Gastroesophageal sphincter (tissue), 4 donors: ENCODE results near the gene AR. TPM values are rescaled to one million over a fixed set of nuclear protein-coding genes. Genes with fewer than 3 reads are reported as not detected.

ENCODE experiments used
- ATAC-seq: fragments of 150-250 bp; one replicate; pipeline ENCODE4 v1.9.1; 2016; ENCODE audit warnings: mild to moderate bottlenecking, moderate library complexity
- H3K27ac ChIP-seq, 4 donors: fragments of 200-600 bp; sonication (generic) in 3 of 4; 1 replicate in 3 of 4; 2 replicates in 1 of 4; pipeline ENCODE4 v1.5.1; 2016 to 2019
- H3K27me3 ChIP-seq: fragments of 200-600 bp; sonication (generic); one replicate; pipeline ENCODE4 v1.5.1; 2019
- H3K36me3 ChIP-seq, 2 donors: fragments of 200-600 bp; sonication (generic); one replicate each; pipeline ENCODE4 v1.5.1; 2019; ENCODE audit warnings: control low read depth in 1 of 2
- H3K4me1 ChIP-seq, 3 donors: fragments of 200-600 bp; sonication (generic); 1 replicate in 2 of 3; 2 replicates in 1 of 3; pipeline ENCODE4 v1.5.1; 2016 to 2019; ENCODE audit warnings: control low read depth in 2 of 3
- H3K4me3 ChIP-seq, 2 donors: fragments of 200-600 bp; sonication (generic); one replicate each; pipeline ENCODE4 v1.5.1; 2019; ENCODE audit warnings: mild to moderate bottlenecking in 1 of 2, moderate library complexity in 1 of 2
- H3K9me3 ChIP-seq, 3 donors: fragments of 200-600 bp; sonication (generic); one replicate each; pipeline ENCODE4 v1.5.1; 2017 to 2019; ENCODE audit warnings: control low read depth in 2 of 3
- CTCF ChIP-seq, 4 experiments: fragments of 200-600 bp in 2 of 4; fragments of 450-650 bp in 2 of 4; sonication (generic) in 1 of 4; IDR thresholded peaks; one replicate each; pipeline ENCODE4 v1.5.1; 2017 to 2019; ENCODE audit warnings: antibody characterized with exemption in 4 of 4, mild to moderate bottlenecking in 2 of 4, moderate library complexity in 2 of 4
- EP300 ChIP-seq: sonication (generic); formaldehyde crosslinking; IDR thresholded peaks from one replicate; pipeline ENCODE4 v1.6.1; 2017; ENCODE audit warnings: antibody characterized with exemption, mild to moderate bottlenecking
- POLR2A ChIP-seq, 2 donors: fragments of 450-650 bp; IDR thresholded peaks; one replicate each; pipeline ENCODE4 v1.6.1; 2017; ENCODE audit warnings: antibody characterized with exemption in 2 of 2, mild to moderate bottlenecking in 2 of 2, moderate library complexity in 1 of 2
- POLR2AphosphoS5 ChIP-seq: sonication (generic); formaldehyde crosslinking; IDR thresholded peaks from one replicate; pipeline ENCODE4 v1.6.1; 2017; ENCODE audit warnings: antibody characterized with exemption
- WGBS, 2 donors: methylation state at CpG; one replicate each; pipeline ENCODE4 v1.1.5; 2018; ENCODE audit warnings: low coverage in 1 of 2; 5-methylcytosine and 5-hydroxymethylcytosine counted together
- total RNA-seq, 4 donors: library from RNA; depleted of rRNA; stranded (reverse); fragments of >200 nt; gene quantifications; one replicate each; pipeline ENCODE4 v1.1.0, GENCODE V29; 2016

Gene AR
- total RNA-seq, 4 donors from 2014 or later: 2.9 to 9.8 (median 6.3) TPM

GRCh38 chrX:67538383-67538782 is 5.4 kb upstream of the AR start:
- Histone ChIP-seq H3K9me3 (no peaks in the 10 kb centered on the region), H3K36me3 (no peaks in the 10 kb centered on the region), H3K4me1 (peaks cover 0 to 2% (median 0%) of the 10 kb centered on the region in 3 donors), H3K27me3 (no peaks in the 10 kb centered on the region), H3K27ac (no peak overlapping the region), H3K4me3 (no peak overlapping the region)
- TF ChIP-seq POLR2A (IDR thresholded peaks at IDR 0.05) (no peak), POLR2AphosphoS5 (no peak), CTCF (IDR thresholded peaks at IDR 0.05) (no peak), EP300 (no peak)
- ATAC-seq: no peak

- no peaks in the 10 kb centered on the region for H3K27me3 ChIP-seq
- H3K36me3 ChIP-seq: no peaks in the 10 kb centered on the region
- H3K4me1 ChIP-seq: peaks cover 0 to 21% (median 0%) of the 10 kb centered on the region in 3 donors
- peak overlapping the region in 3 of 4 donors; percentile 60 to 80 (median 78) for H3K27ac ChIP-seq
- 0 to 3% methylated on average over 6 of the region's 30 CpGs for WGBS, 2 donors
- peak; percentile 26 for ATAC-seq
- no peaks in the 10 kb centered on the region for H3K9me3 ChIP-seq
- H3K4me3 ChIP-seq: peak overlapping the region; percentile 43 to 57
- TF ChIP-seq CTCF (IDR thresholded peaks at IDR 0.05) (no peak), POLR2A (IDR thresholded peaks at IDR 0.05) (no peak), EP300 (no peak), POLR2AphosphoS5 (no peak)
Observed at GRCh38 chrX:67544281-67545035, 637 bp downstream of the AR start.

DNA sequence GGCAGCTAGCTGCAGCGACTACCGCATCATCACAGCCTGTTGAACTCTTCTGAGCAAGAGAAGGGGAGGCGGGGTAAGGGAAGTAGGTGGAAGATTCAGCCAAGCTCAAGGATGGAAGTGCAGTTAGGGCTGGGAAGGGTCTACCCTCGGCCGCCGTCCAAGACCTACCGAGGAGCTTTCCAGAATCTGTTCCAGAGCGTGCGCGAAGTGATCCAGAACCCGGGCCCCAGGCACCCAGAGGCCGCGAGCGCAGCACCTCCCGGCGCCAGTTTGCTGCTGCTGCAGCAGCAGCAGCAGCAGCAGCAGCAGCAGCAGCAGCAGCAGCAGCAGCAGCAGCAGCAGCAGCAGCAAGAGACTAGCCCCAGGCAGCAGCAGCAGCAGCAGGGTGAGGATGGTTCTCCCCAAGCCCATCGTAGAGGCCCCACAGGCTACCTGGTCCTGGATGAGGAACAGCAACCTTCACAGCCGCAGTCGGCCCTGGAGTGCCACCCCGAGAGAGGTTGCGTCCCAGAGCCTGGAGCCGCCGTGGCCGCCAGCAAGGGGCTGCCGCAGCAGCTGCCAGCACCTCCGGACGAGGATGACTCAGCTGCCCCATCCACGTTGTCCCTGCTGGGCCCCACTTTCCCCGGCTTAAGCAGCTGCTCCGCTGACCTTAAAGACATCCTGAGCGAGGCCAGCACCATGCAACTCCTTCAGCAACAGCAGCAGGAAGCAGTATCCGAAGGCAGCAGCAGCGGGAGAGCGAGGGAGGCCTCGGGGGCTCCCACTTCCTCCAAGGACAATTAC is 1.4 kb downstream of the AR start:
- no peaks in the 10 kb centered on the region for H3K9me3 ChIP-seq
- TF ChIP-seq CTCF (IDR thresholded peaks at IDR 0.05) (no peak), POLR2AphosphoS5 (no peak), POLR2A (IDR thresholded peaks at IDR 0.05) (no peak), EP300 (no peak)
- 0% methylated on average over 1 of the region's 35 CpGs; no CpG with 5 or more reads in 1 of the 2 donors for WGBS, 2 donors
- no peaks in the 10 kb centered on the region for H3K36me3 ChIP-seq
- no peaks in the 10 kb centered on the region for H3K27me3 ChIP-seq
- ATAC-seq: peak; percentile 12
- peak overlapping the region; percentile 43 to 57 for H3K4me3 ChIP-seq
- peaks cover 0 to 21% (median 0%) of the 10 kb centered on the region in 3 donors for H3K4me1 ChIP-seq
- H3K27ac ChIP-seq: peak overlapping the region in 2 of 4 donors; percentile 61 to 78

DNA sequence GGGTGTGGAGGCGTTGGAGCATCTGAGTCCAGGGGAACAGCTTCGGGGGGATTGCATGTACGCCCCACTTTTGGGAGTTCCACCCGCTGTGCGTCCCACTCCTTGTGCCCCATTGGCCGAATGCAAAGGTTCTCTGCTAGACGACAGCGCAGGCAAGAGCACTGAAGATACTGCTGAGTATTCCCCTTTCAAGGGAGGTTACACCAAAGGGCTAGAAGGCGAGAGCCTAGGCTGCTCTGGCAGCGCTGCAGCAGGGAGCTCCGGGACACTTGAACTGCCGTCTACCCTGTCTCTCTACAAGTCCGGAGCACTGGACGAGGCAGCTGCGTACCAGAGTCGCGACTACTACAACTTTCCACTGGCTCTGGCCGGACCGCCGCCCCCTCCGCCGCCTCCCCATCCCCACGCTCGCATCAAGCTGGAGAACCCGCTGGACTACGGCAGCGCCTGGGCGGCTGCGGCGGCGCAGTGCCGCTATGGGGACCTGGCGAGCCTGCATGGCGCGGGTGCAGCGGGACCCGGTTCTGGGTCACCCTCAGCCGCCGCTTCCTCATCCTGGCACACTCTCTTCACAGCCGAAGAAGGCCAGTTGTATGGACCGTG is 2.2 kb downstream of the AR start:
- Histone ChIP-seq H3K4me1 (peaks cover 0 to 21% (median 0%) of the 10 kb centered on the region in 3 donors), H3K36me3 (no peaks in the 10 kb centered on the region), H3K9me3 (no peaks in the 10 kb centered on the region), H3K4me3 (peak overlapping the region; percentile 43 to 57), H3K27me3 (no peaks in the 10 kb centered on the region), H3K27ac (peak overlapping the region in 2 of 4 donors; percentile 61 to 78)
- no CpG with 5 or more reads among the region's 41 CpGs for WGBS, 2 donors
- ATAC-seq: peak; percentile 38
- TF ChIP-seq CTCF (IDR thresholded peaks at IDR 0.05) (no peak), EP300 (no peak), POLR2A (IDR thresholded peaks at IDR 0.05) (no peak)
